Measurements from ENCODE around the gene ABHD3. TPM values are rescaled to one million over a fixed set of nuclear protein-coding genes. Genes with fewer than 3 reads are reported as not detected.

Gene ABHD3
- total and polyA plus RNA-seq, 2 of the 8 experiments (the other 6 are each of a cell fraction or from before 2014, with no cell fraction given) = 8.4 to 12.1 TPM

- TF ChIP-seq USF2 (IDR thresholded peaks at IDR 0.05; ENCODE audit: low read length) (no peak), ATF3 (IDR thresholded peaks at IDR 0.05; ENCODE audit: insufficient read depth, low read depth, low read length) (no peak), NRF1 (IDR thresholded peaks at IDR 0.05; ENCODE audit: low read depth, low read length) (no peak), MAFK (IDR thresholded peaks at IDR 0.05; ENCODE audit: low read depth, low read length) (no peak)
Observed at GRCh38 chr18:21702602-21703001, 2.0 kb downstream of the ABHD3 start (continued).

Measured in H1 (cell line).